Measurements from ENCODE around the gene RFXANK. TPM values are rescaled to one million over a fixed set of nuclear protein-coding genes. Genes with fewer than 3 reads are reported as not detected.
"Not testable (repeated sequence)": the region's sequence is repeated elsewhere in the genome, so short reads cannot be mapped to it uniquely, and the experiment has no call there.

The RFXANK gene
- total RNA-seq, 1 experiment from 2014 or later, result 47.7 TPM

DNA sequence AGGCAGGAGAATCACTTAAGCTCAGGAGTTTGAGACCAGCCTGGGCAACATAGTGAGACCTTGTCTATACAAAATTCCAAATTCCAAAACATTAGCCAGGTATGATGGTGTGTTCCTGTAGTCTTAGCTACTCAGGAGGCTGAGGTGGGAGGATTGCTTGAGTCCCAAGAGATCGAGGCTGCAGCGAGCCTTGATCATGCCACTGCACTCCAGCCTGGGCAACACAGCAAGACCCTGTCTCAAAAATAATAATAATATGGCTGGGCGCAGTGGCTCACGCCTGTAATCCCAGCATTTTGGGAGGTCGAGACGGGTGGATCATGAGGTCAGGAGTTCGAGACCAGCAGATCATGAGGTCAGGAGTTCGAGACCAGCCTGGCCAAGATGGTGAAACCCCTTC is 28.9 kb downstream of the RFXANK start:
- DNase-seq (ENCODE audit: low read depth in 1 of 2, low spot score in 2 of 2); H3K9me3 ChIP-seq (replicated peaks); H3K36me3 ChIP-seq; H3K4me3 ChIP-seq; H3K27ac ChIP-seq; H3K4me1 ChIP-seq (replicated peaks): not testable (repeated sequence)
- H3K27me3 ChIP-seq (replicated peaks), result peaks cover 20% of the 10 kb centered on the region

DNA sequence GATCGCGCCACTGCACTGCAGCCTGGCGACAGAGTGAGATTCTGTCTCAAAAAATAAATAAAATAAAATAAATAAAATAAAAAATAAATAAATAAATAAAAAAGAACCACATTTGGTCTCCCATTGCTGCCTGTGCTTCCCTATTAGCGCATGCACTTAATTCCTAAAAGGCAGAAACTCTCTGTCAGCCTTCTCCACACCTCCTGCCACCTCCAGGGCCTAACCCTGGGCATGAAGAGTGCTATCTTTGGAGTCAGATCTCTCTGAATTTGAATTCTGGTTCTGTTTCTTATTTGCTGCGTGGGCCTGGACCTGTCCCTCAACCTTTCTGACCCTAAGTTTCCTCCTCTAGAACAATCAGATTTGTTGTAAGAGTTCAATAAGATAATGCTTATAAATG is 31.0 kb downstream of the RFXANK start:
- no peak for DNase-seq (ENCODE audit: low read depth in 1 of 2, low spot score in 2 of 2)
- Histone ChIP-seq H3K36me3 (no peaks in the 10 kb centered on the region), H3K4me3 (no peak overlapping the region), H3K27ac (no peak overlapping the region), H3K27me3 (replicated peaks) (peaks cover 21% of the 10 kb centered on the region), H3K9me3 (replicated peaks) (no peaks in the 10 kb centered on the region), H3K4me1 (replicated peaks) (peaks cover 9% of the 10 kb centered on the region; the same call in 1 of the 2 replicates)

DNA sequence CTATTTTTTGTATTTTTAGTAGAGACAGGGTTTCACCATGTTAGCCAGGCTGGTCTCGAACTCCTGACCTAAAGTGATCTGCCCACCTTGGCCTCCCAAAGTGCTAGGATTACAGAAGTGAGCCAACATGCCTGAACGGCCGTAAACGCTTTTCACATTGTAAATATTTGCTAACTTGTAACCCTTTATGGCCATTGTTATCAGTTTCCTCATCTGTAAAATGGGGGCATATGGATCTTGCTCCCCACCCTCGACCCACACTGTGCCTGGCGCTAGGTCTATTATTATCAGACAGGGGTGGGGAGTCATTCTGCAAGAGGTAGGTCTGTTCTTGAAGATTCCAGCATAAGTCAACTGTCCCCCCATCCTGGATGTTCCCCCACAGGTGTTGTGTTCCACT is 31.6 kb downstream of the RFXANK start:
- H3K27ac ChIP-seq, result no peak overlapping the region
- H3K27me3 ChIP-seq (replicated peaks), result peaks cover 25% of the 10 kb centered on the region
- no peaks in the 10 kb centered on the region for H3K36me3 ChIP-seq
- DNase-seq (ENCODE audit: low read depth in 1 of 2, low spot score in 2 of 2), result no peak
- peaks cover 9% of the 10 kb centered on the region; the same call in 1 of the 2 replicates for H3K4me1 ChIP-seq (replicated peaks)
- no peak overlapping the region for H3K4me3 ChIP-seq
- no peaks in the 10 kb centered on the region for H3K9me3 ChIP-seq (replicated peaks)

DNA sequence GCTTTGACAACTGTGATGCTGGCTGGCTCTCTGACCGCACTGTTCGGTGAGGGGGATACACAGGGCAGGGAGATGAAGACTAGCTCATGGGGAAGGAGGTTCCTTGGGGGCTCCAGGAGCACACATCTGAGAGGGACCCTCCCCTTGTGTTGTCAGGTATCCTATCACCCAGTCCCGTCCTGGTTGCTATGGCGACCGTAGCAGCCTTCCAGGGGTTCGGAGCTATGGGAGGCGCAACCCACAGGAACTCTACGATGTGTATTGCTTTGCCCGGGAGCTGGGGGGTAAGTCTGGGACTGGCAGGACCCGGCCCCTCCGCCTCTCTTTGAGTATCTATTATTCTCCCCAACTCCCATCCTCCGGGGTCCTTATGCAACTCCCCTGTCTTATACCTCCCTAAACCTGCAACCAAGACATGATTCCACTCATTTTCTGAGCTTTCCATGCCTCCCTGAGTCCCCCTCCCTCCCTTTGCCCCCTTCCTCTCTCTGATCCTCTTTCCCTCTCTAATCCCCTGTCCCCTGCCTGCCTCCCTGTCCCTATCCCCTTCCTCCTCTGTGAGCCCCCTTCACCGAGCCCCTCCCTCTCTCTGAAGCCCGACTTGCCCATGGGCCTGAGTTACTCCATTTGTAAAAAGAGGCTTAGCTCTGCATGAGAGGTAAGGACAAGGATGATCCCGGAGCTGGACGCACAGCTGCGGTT is 32.2 kb downstream of the RFXANK start:
- no peaks in the 10 kb centered on the region for H3K9me3 ChIP-seq (replicated peaks)
- H3K4me1 ChIP-seq (replicated peaks), result peaks cover 9% of the 10 kb centered on the region; the same call in 1 of the 2 replicates
- no peak for DNase-seq (ENCODE audit: low read depth in 1 of 2, low spot score in 2 of 2)
- H3K4me3 ChIP-seq, result no peak overlapping the region; the same call in 1 of the 2 replicates
- peaks cover 31% of the 10 kb centered on the region for H3K27me3 ChIP-seq (replicated peaks)
- H3K27ac ChIP-seq, result no peak overlapping the region
- H3K36me3 ChIP-seq, result no peaks in the 10 kb centered on the region

DNA sequence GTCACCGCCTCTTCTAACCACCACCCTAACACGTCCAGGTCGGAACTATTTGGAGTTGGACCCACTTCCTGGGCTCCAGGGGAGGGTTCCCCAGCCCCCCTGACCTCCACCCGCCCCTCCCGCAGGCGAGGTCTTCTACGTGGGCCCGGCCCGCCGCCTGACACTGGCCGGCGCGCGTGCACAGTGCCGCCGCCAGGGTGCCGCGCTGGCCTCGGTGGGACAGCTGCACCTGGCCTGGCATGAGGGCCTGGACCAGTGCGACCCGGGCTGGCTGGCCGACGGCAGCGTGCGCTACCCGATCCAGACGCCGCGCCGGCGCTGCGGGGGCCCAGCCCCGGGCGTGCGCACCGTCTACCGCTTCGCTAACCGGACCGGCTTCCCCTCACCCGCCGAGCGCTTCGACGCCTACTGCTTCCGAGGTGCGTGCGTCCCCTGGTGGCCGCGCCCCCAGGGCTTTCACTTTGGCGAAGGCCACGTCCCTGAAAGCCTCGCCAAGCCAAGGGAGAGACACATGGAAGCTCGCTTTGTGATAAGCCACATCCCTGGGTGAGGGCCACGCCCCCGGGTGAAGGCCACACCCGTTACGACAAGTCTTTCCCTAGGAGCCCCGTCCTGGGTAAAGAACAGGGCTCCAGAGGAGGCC is 32.9 kb downstream of the RFXANK start:
- peak; percentile 73 to 80 for DNase-seq (ENCODE audit: low read depth in 1 of 2, low spot score in 2 of 2)
- H3K4me3 ChIP-seq, result peak overlapping the region; percentile 35
- H3K9me3 ChIP-seq (replicated peaks), result no peaks in the 10 kb centered on the region
- peaks cover 9% of the 10 kb centered on the region; the same call in 1 of the 2 replicates for H3K4me1 ChIP-seq (replicated peaks)
- H3K27ac ChIP-seq, result no peak overlapping the region
- H3K36me3 ChIP-seq, result no peaks in the 10 kb centered on the region
- H3K27me3 ChIP-seq (replicated peaks), result peaks cover 36% of the 10 kb centered on the region

DNA sequence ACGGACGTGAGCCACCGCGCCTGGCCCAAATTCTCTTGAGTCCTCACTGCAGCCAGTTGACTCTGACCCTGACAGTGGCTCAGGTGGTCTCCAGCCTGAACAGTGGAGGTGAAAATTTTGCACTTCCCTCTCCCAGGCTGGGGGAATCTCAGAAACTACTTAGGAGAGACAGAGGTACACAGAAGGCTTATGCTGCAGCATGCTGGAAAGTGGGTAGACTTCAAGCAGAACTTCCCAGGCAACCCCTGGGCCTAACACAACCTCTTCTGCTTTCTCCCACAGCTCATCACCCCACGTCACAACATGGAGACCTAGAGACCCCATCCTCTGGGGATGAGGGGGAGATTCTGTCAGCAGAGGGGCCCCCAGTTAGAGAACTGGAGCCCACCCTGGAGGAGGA is 34.1 kb downstream of the RFXANK start:
- Histone ChIP-seq H3K27ac (no peak overlapping the region), H3K27me3 (replicated peaks) (peaks cover 36% of the 10 kb centered on the region), H3K36me3 (no peaks in the 10 kb centered on the region), H3K4me3 (no peak overlapping the region), H3K4me1 (replicated peaks) (peaks cover 9% of the 10 kb centered on the region; the same call in 1 of the 2 replicates), H3K9me3 (replicated peaks) (no peaks in the 10 kb centered on the region)
- no peak for DNase-seq (ENCODE audit: low read depth in 1 of 2, low spot score in 2 of 2)

DNA sequence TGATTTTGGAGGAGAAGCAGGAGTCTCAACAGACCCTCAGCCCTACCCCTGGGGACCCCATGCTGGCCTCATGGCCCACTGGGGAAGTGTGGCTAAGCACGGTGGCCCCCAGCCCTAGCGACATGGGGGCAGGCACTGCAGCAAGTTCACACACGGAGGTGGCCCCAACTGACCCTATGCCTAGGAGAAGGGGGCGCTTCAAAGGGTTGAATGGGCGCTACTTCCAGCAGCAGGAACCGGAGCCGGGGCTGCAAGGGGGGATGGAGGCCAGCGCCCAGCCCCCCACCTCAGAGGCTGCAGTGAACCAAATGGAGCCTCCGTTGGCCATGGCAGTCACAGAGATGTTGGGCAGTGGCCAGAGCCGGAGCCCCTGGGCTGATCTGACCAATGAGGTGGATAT is 34.6 kb downstream of the RFXANK start:
- Histone ChIP-seq H3K9me3 (replicated peaks) (no peaks in the 10 kb centered on the region), H3K4me3 (no peak overlapping the region), H3K27me3 (replicated peaks) (peaks cover 38% of the 10 kb centered on the region), H3K36me3 (no peaks in the 10 kb centered on the region), H3K4me1 (replicated peaks) (peaks cover 9% of the 10 kb centered on the region; the same call in 1 of the 2 replicates), H3K27ac (no peak overlapping the region)
- no peak for DNase-seq (ENCODE audit: low read depth in 1 of 2, low spot score in 2 of 2)

DNA sequence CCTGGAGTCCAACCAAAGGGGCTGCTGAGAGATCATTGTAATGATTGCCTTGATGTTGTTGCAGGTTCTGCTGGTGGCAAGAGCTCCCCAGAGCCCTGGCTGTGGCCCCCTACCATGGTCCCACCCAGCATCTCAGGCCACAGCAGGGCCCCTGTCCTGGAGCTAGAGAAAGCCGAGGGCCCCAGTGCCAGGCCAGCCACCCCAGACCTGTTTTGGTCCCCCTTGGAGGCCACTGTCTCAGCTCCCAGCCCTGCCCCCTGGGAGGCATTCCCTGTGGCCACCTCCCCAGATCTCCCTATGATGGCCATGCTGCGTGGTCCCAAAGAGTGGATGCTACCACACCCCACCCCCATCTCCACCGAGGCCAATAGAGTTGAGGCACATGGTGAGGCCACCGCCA is 35.2 kb downstream of the RFXANK start:
- H3K36me3 ChIP-seq, result no peaks in the 10 kb centered on the region
- peaks cover 9% of the 10 kb centered on the region; the same call in 1 of the 2 replicates for H3K4me1 ChIP-seq (replicated peaks)
- peaks cover 40% of the 10 kb centered on the region for H3K27me3 ChIP-seq (replicated peaks)
- DNase-seq (ENCODE audit: low read depth in 1 of 2, low spot score in 2 of 2), result no peak
- no peak overlapping the region for H3K27ac ChIP-seq
- no peaks in the 10 kb centered on the region for H3K9me3 ChIP-seq (replicated peaks)
- H3K4me3 ChIP-seq, result no peak overlapping the region

DNA sequence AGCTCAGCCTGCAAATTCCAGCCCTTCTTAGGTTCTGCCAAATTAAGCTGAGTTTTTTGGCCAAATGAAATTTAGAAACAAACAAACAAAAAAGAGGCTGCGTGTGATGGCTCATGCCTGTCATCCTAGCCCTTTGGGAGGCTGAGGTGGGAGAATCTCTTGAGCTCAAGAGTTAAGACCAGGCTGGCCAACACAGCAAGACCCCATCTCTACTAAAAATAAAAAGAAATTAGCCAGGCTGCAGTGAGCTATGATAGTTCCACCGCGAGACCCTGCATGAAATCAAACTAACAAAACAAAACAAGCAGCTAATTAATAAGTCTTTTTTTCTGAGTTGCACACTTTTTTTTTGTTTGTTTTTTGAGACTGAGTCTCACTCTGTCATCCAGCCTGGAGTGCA is 37.6 kb downstream of the RFXANK start:
- no peak overlapping the region for H3K27ac ChIP-seq
- peaks cover 33% of the 10 kb centered on the region for H3K27me3 ChIP-seq (replicated peaks)
- H3K36me3 ChIP-seq, result no peaks in the 10 kb centered on the region
- peaks cover 7% of the 10 kb centered on the region for H3K9me3 ChIP-seq (replicated peaks)
- no peak overlapping the region for H3K4me3 ChIP-seq
- H3K4me1 ChIP-seq (replicated peaks), result peaks cover 9% of the 10 kb centered on the region; the same call in 1 of the 2 replicates
- no peak for DNase-seq (ENCODE audit: low read depth in 1 of 2, low spot score in 2 of 2)

DNA sequence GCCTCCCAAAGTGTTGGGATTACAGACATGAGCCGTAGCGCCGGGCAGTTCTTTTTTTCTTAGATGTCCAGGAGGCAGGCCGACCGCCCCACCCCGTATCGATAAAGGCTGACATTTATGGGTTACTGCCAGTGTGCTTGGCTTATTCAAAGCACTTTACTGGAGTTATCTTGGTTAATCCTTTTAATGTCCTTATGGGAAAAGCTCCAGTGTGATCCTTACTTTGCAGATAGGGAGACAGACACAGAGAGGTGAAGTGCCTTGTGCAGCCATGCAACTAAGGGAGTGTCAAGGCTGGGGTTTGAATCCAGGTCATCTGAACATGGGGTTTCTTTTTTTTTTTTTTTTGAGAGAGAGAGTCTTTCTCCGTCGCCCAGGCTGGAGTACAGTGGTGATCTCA is 38.9 kb downstream of the RFXANK start:
- Histone ChIP-seq H3K27me3 (replicated peaks) (peaks cover 32% of the 10 kb centered on the region), H3K27ac (no peak overlapping the region), H3K9me3 (replicated peaks) (peaks cover 17% of the 10 kb centered on the region), H3K36me3 (no peaks in the 10 kb centered on the region), H3K4me3 (no peak overlapping the region), H3K4me1 (replicated peaks) (no peaks in the 10 kb centered on the region)
- DNase-seq (ENCODE audit: low read depth in 1 of 2, low spot score in 2 of 2), result no peak

DNA sequence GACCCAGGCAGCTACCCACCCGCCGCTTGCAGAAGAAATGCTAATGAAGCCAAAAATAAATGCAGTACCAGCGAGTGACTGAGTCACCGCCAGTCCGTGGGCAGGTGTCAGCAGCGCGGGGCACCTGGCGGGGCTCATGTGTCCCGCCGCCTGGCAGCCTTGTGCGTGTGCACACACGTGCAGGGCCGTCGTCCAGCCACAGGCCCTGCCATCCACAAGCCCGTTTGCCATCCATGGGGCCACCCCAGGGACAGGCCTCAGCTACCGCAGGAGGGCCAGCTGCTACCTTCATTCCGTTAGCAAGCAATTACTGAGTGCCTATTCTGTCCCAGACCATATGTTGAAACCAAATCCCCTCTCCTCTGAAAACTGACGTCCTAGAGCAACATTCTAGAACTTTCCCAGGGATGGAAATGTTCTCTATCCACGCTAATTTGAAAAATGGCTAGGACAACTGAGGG is 40.2 kb downstream of the RFXANK start:
- Histone ChIP-seq H3K4me1 (replicated peaks) (no peaks in the 10 kb centered on the region), H3K9me3 (replicated peaks) (peaks cover 20% of the 10 kb centered on the region), H3K36me3 (no peaks in the 10 kb centered on the region), H3K27ac (no peak overlapping the region), H3K27me3 (replicated peaks) (peaks cover 30% of the 10 kb centered on the region), H3K4me3 (no peak overlapping the region)
- DNase-seq (ENCODE audit: low read depth in 1 of 2, low spot score in 2 of 2), result no peak

DNA sequence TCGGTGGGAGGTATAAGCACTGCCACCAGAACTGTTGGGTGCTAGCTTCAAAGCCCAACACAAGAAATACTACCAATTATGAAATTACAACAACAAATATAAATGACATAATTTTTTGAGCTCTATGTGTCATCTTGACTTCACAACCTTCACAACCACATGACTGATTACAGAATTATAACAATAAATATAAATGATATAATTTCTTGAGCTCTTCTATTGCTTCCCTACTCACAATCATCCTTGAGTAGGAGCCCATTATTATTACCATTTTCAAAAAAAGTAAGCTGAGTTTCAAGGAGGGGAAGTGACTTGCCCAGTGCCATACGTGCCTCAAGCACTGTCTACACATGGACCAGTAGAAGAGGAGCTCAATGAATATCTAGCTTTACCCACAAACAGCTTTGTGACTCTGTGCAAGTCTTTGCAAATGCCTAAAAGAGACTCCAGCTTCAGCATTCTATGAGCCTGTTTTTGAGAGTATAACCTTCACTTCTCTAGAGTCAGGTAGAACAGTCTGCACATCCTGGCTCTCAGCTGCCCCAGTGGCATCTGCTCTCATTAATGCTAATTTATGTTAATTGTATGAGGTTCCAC is 42.3 kb downstream of the RFXANK start:
- Histone ChIP-seq H3K27me3 (replicated peaks) (peaks cover 15% of the 10 kb centered on the region), H3K9me3 (replicated peaks) (peaks cover 20% of the 10 kb centered on the region), H3K27ac (no peak overlapping the region), H3K36me3 (no peaks in the 10 kb centered on the region), H3K4me3 (no peak overlapping the region), H3K4me1 (replicated peaks) (no peaks in the 10 kb centered on the region)
- DNase-seq (ENCODE audit: low read depth in 1 of 2, low spot score in 2 of 2), result no peak

DNA sequence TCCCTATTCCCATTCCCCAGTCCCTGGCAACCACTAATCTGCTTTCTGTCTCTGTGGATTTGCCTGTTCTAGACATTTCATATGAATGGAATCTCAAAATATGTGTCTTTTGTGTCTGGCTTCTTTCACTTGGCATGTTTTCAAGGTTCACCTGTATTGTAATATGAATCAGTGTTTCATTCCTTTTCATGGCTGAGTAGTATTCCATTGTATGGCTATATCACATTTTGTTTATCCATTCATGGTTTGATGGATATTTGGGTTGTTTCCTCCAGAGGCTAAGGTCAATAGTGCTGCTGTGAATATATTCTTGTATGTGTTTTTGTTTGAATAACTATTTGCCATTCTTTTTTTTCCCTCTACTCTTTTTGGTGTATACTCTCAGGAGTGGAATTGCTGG is 44.1 kb downstream of the RFXANK start:
- no peak overlapping the region for H3K27ac ChIP-seq

More for the DNA sequence above, 44.1 kb downstream of the RFXANK start:
- no peaks in the 10 kb centered on the region for H3K4me1 ChIP-seq (replicated peaks)
- H3K9me3 ChIP-seq (replicated peaks), result peaks cover 20% of the 10 kb centered on the region
- H3K27me3 ChIP-seq (replicated peaks), result peaks cover 8% of the 10 kb centered on the region; the same call in 1 of the 2 replicates
- no peak for DNase-seq (ENCODE audit: low read depth in 1 of 2, low spot score in 2 of 2)
- H3K36me3 ChIP-seq, result no peaks in the 10 kb centered on the region
- no peak overlapping the region for H3K4me3 ChIP-seq
